HepG2 (cell line): ENCODE data around the gene APOL2. TPM values are rescaled to one million over a fixed set of nuclear protein-coding genes. Genes with fewer than 3 reads are reported as not detected.

Experiments
- ATAC-seq: fragments of 200-7000 bp; cut with Tn5 transposase; 3 replicates; pipeline ENCODE4 v1.9.1; 2020; ENCODE audit warnings: mild to moderate bottlenecking, moderate library complexity
- BruUV-seq: library from RNA; stranded (reverse); fragments of 400-500 nt; replicated peaks from 2 replicates; lab custom pipeline; 2021; lab: Mats Ljungman, UMichigan
- CTCF ChIA-PET: fragments of 300-600 bp; formaldehyde crosslinking; extraction: SDS; loops from one replicate; lab custom pipeline; 2021; ENCODE audit warnings: low total read pairs, inconsistent platforms, low intra/inter-chr PET ratio; lab: Yijun Ruan, JAX
- POLR2A ChIA-PET: fragments of 350-600 bp; sonication (Branson Sonifier 250); formaldehyde crosslinking; loops from one replicate; lab custom pipeline; 2020; ENCODE audit warnings: antibody characterized with exemption, inconsistent platforms; lab: Yijun Ruan, JAX
- DNase-seq: peaks from one replicate; pipeline ENCODE4 v3.0.0-alpha.2; 2015; ENCODE audit warnings: low spot score
- FAIRE-seq: peaks from 3 replicates; lab custom pipeline; 2011; peaks lifted over from hg19 to GRCh38; lab: Jason Lieb, UNC
- H2AFZ ChIP-seq: one replicate; pipeline ENCODE4 v1.6.1; 2011; ENCODE audit warnings: low read length, inconsistent platforms
- H3K27ac ChIP-seq: fragments of 300-600 bp; 3 replicates; pipeline ENCODE4 v1.8.0; 2011; ENCODE audit warnings: mixed run types, mild to moderate bottlenecking, mixed read lengths, low read length, inconsistent platforms; ENCODE audit not compliant: insufficient read depth; ENCODE audit errors: extremely low read length
- H3K27me3 ChIP-seq, 2 experiments: fragments of 200-600 bp in 1 of 2; 2 replicates in 1 of 2; 3 replicates in 1 of 2; pipeline versions ENCODE4 v1.6.0 to v1.8.0; 2011; ENCODE audit warnings: low read length in 2 of 2, mild to moderate bottlenecking in 2 of 2, moderate library complexity in 2 of 2, inconsistent platforms in 1 of 2; ENCODE audit not compliant: insufficient read depth in 2 of 2, control insufficient read depth in 1 of 2
- H3K36me3 ChIP-seq, 2 experiments: fragments of 200-600 bp in 1 of 2; replicated peaks in 1 of 2; 2 replicates in 1 of 2; 3 replicates in 1 of 2; pipeline versions ENCODE4 v1.5.1 to v1.8.0; 2011; ENCODE audit warnings: low read length in 2 of 2, inconsistent platforms in 1 of 2; ENCODE audit not compliant: insufficient read depth in 2 of 2, control insufficient read depth in 1 of 2
- H3K4me1 ChIP-seq: 2 replicates; pipeline ENCODE4 v1.5.1; 2012; ENCODE audit warnings: low read length, inconsistent platforms; ENCODE audit not compliant: insufficient read depth
- H3K4me2 ChIP-seq: 2 replicates; pipeline ENCODE4 v1.6.0; 2011; ENCODE audit warnings: low read depth, low read length, inconsistent platforms
- H3K4me3 ChIP-seq, 3 experiments: fragments of 200-600 bp in 1 of 3; sonication (generic), shearing (Covaris generic) in 1 of 3; replicated peaks in 1 of 3; 2 replicates each; pipeline ENCODE4 v1.5.1; 2011 to 2016; ENCODE audit warnings: low read length in 3 of 3, inconsistent platforms in 2 of 3, low read depth in 2 of 3, mild to moderate bottlenecking in 2 of 3, control low read depth in 1 of 3, mixed read lengths in 1 of 3; ENCODE audit not compliant: insufficient read depth in 1 of 3
- H3K79me2 ChIP-seq: one replicate; pipeline ENCODE4 v1.6.1; 2011; ENCODE audit warnings: low read length, inconsistent platforms; ENCODE audit not compliant: insufficient read depth
- H3K9ac ChIP-seq: 2 replicates; pipeline ENCODE4 v1.6.0; 2011; ENCODE audit warnings: mild to moderate bottlenecking, low read depth, low read length, inconsistent platforms; ENCODE audit not compliant: insufficient read depth
- H3K9me3 ChIP-seq: 2 replicates; pipeline ENCODE4 v1.5.1; 2012; ENCODE audit warnings: mild to moderate bottlenecking, low read length
- H4K20me1 ChIP-seq: 2 replicates; pipeline ENCODE4 v1.6.0; 2011; ENCODE audit warnings: inconsistent platforms, mild to moderate bottlenecking, low read length, moderate library complexity; ENCODE audit not compliant: insufficient read depth
- FOXO1 ChIP-seq: sonication (generic); formaldehyde crosslinking; IDR thresholded peaks from 2 replicates; pipeline ENCODE4 v1.4.0; 2020; ENCODE audit warnings: missing genetic modification reagents
- GPN1 ChIP-seq: sonication (generic); formaldehyde crosslinking; IDR thresholded peaks from 2 replicates; pipeline ENCODE4 v1.5.1; 2020; ENCODE audit warnings: missing genetic modification reagents, borderline replicate concordance
- GTF2F1 ChIP-seq: fragments of 150-350 bp; IDR thresholded peaks from 2 replicates; pipeline ENCODE4 v1.6.1; 2014; ENCODE audit warnings: low read length
- HOXD1 ChIP-seq: sonication (generic); formaldehyde crosslinking; IDR thresholded peaks from 2 replicates; pipeline ENCODE4 v1.5.0; 2020; ENCODE audit warnings: missing genetic modification reagents
- KLF12 ChIP-seq: sonication (generic); formaldehyde crosslinking; IDR thresholded peaks from 2 replicates; pipeline ENCODE4 v1.4.0; 2020; ENCODE audit warnings: missing genetic modification reagents, borderline replicate concordance
- MIER3 ChIP-seq: IDR thresholded peaks from 2 replicates; pipeline ENCODE4 v1.6.1; 2016; ENCODE audit warnings: missing compliant biosample characterization, borderline replicate concordance
- UBTF ChIP-seq: sonication (generic); formaldehyde crosslinking; IDR thresholded peaks from 2 replicates; pipeline ENCODE4 v1.4.0; 2020; ENCODE audit warnings: mild to moderate bottlenecking, missing genetic modification reagents
- XBP1 ChIP-seq: sonication (generic); formaldehyde crosslinking; IDR thresholded peaks from 2 replicates; pipeline ENCODE4 v1.5.0; 2020; ENCODE audit warnings: missing genetic modification reagents
- ZNF12 ChIP-seq: sonication (generic); formaldehyde crosslinking; IDR thresholded peaks from 2 replicates; pipeline ENCODE4 v1.5.0; 2020; ENCODE audit warnings: missing genetic modification reagents
- ZNF274 ChIP-seq: sonication (generic); formaldehyde crosslinking; IDR thresholded peaks from 2 replicates; pipeline ENCODE4 v1.5.1; 2020; ENCODE audit warnings: mild to moderate bottlenecking, missing genetic modification reagents
- ZNF343 ChIP-seq: sonication (generic); formaldehyde crosslinking; IDR thresholded peaks from 2 replicates; pipeline ENCODE4 v1.4.0; 2020; ENCODE audit warnings: mild to moderate bottlenecking, missing genetic modification reagents
- ZNF432 ChIP-seq: sonication (generic); formaldehyde crosslinking; IDR thresholded peaks from 2 replicates; pipeline ENCODE4 v1.5.0; 2020; ENCODE audit warnings: missing genetic modification reagents, mild to moderate bottlenecking, borderline replicate concordance
- ZSCAN21 ChIP-seq: sonication (generic); formaldehyde crosslinking; IDR thresholded peaks from 2 replicates; pipeline ENCODE4 v1.8.0; 2022; ENCODE audit warnings: mild to moderate bottlenecking, missing genetic modification reagents, moderate library complexity, borderline replicate concordance
- ZXDC ChIP-seq: sonication (generic); formaldehyde crosslinking; IDR thresholded peaks from 2 replicates; pipeline ENCODE4 v1.5.0; 2020; ENCODE audit warnings: mild to moderate bottlenecking, missing genetic modification reagents
- whole genome bisulfite sequencing: methylation state at CpG from one replicate; pipeline ENCODE4 v1.1.6; 2017; ENCODE audit warnings: low lambda C conversion rate; 5-methylcytosine and 5-hydroxymethylcytosine counted together
- in situ Hi-C: cut with HindIII; loops from 2 replicates; pipeline ENCODE4 v1.10.0; 2017; ENCODE audit warnings: low pct_unique_long_range_greater_than_20kb; ENCODE audit not compliant: extremely low pct_ligation_motif_present
- intact Hi-C: fragments of 100-400 bp; cut with micrococcal nuclease; formaldehyde crosslinking; loops from one replicate; pipeline ENCODE4 v1.10.0; 2022; ENCODE audit not compliant: unreplicated experiment
- polyA plus RNA-seq, 8 experiments: library from polyadenylated mRNA; depleted of rRNA in 3 of 8; stranded (reverse) in 7 of 8; unstranded in 1 of 8; fragments of >200 nt; fragmentation: Illumina TruSeq in 4 of 8; extraction: Trizol in 4 of 8; gene quantifications; 2 replicates each; pipeline versions ENCODE4 v1.2.1 to v1.2.3, GENCODE V29; 2011 to 2016; ENCODE audit warnings: low read depth in 4 of 8, missing spikeins in 1 of 8, mixed read lengths in 1 of 8; ENCODE audit not compliant: insufficient read depth in 1 of 8
- total RNA-seq, 5 experiments: library from RNA; depleted of rRNA; stranded (reverse); fragments of >200 nt; fragmentation: Illumina TruSeq; extraction: Trizol; gene quantifications; 2 replicates each; pipeline ENCODE4 v1.2.3, GENCODE V29; 2016; ENCODE audit warnings: low read depth in 1 of 5
- TF ChIP-seq, protein P1 (sequence below): sonication (generic); formaldehyde crosslinking; IDR thresholded peaks from 2 replicates; pipeline ENCODE4 v1.4.0; 2020; ENCODE audit warnings: low read depth, mild to moderate bottlenecking, missing genetic modification reagents
- TF ChIP-seq, protein P2 (sequence below): sonication (generic); formaldehyde crosslinking; IDR thresholded peaks from 2 replicates; pipeline ENCODE4 v1.4.0; 2020; ENCODE audit warnings: mild to moderate bottlenecking, low read depth, missing genetic modification reagents

APOL2 gene
- total and polyA plus RNA-seq, 2 of the 13 experiments (the other 11 are each of a cell fraction or from before 2014, with no cell fraction given): 28.7 to 51.2 TPM

- TF ChIP-seq ZXDC: no peak
- TF ChIP-seq, all 625 proteins: peak for 0
These were observed 28.0 kb downstream of the APOL2 start (continued) for GRCh38 chr22:36211237-36211861.

DNA sequence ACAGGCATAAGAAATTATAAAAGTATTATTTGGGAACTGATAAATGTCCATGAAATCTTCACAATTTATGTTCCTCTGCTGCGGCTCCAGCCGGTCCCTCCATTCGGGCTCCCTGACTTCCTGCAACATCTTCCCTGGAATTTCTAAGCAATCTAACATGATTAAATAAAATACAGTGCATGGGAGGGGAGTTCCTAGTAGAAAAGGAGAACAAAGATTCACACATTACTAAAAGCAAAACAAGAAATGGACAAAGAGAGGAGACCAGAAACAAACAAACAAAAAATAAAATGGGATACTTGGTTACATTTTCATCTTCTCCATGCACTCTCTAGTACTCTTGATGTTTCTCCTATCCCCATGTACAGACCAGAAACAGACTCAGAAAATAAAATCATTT, 29.1 kb downstream of the APOL2 start:
- POLR2A ChIA-PET: interaction anchor here (1.0 kb wide), 1 partner anchor 53 kb away, joined by 3 read pairs; no protein-coding TSS in a partner anchor
- intact Hi-C loops: no loop called here
- no peaks in the 10 kb centered on the region for H4K20me1 ChIP-seq
- DNase-seq (no peak), ATAC-seq (no peak), FAIRE-seq (no peak)
- H3K4me2 ChIP-seq: no peak overlapping the region
- H3K9me3 ChIP-seq: no peaks in the 10 kb centered on the region
- BruUV-seq: no TSS peak
- H3K27me3 ChIP-seq: no peaks in the 10 kb centered on the region
- H3K4me1 ChIP-seq: peaks cover 92% of the 10 kb centered on the region
- no peaks in the 10 kb centered on the region for H3K79me2 ChIP-seq
- no peak overlapping the region for H3K4me3 ChIP-seq
- CTCF ChIA-PET: no interaction called here
- TF ChIP-seq UBTF (CRISPR knock-in tag) (no peak), GPN1 (no peak), XBP1 (CRISPR knock-in tag) (no peak), FOXO1 (no peak), ZNF12 (CRISPR knock-in tag) (no peak), ZNF343 (CRISPR knock-in tag) (no peak), GTF2F1 (no peak), ZNF274 (no peak), ZSCAN21 (CRISPR knock-in tag) (no peak), MIER3 (no peak), ZNF432 (no peak), KLF12 (CRISPR knock-in tag) (no peak), HOXD1 (no peak)
- TF ChIP-seq, protein P1, sequence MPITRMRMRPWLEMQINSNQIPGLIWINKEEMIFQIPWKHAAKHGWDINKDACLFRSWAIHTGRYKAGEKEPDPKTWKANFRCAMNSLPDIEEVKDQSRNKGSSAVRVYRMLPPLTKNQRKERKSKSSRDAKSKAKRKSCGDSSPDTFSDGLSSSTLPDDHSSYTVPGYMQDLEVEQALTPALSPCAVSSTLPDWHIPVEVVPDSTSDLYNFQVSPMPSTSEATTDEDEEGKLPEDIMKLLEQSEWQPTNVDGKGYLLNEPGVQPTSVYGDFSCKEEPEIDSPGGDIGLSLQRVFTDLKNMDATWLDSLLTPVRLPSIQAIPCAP: no peak
- TF ChIP-seq, protein P2, sequence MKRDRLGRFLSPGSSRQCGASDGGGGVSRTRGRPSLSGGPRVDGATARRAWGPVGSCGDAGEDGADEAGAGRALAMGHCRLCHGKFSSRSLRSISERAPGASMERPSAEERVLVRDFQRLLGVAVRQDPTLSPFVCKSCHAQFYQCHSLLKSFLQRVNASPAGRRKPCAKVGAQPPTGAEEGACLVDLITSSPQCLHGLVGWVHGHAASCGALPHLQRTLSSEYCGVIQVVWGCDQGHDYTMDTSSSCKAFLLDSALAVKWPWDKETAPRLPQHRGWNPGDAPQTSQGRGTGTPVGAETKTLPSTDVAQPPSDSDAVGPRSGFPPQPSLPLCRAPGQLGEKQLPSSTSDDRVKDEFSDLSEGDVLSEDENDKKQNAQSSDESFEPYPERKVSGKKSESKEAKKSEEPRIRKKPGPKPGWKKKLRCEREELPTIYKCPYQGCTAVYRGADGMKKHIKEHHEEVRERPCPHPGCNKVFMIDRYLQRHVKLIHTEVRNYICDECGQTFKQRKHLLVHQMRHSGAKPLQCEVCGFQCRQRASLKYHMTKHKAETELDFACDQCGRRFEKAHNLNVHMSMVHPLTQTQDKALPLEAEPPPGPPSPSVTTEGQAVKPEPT (CRISPR knock-in tag): no peak
- TF ChIP-seq, all 625 proteins: peak for 0
- no peak overlapping the region for H3K27ac ChIP-seq
- H2AFZ ChIP-seq: no peak overlapping the region
- no peaks in the 10 kb centered on the region for H3K36me3 ChIP-seq
- WGBS: 97% methylated on average over 3 of the region's 3 CpGs
- H3K9ac ChIP-seq: no peak overlapping the region
- in situ Hi-C loops: no loop called here
